HepG2 (cell line): ENCODE data around the gene TNFRSF25. TPM values are rescaled to one million over a fixed set of nuclear protein-coding genes. Genes with fewer than 3 reads are reported as not detected.
A peak's percentile ranks its signal among the peaks of the same experiment; 100 is the strongest.

Source experiments
- AGO1 ChIP-seq: fragments of 200-400 bp; formaldehyde crosslinking; IDR thresholded peaks from 2 replicates; pipeline ENCODE4 v1.6.1; 2017; ENCODE audit warnings: mild to moderate bottlenecking, low read depth, low read length, moderate library complexity; ENCODE audit not compliant: poor library complexity, severe bottlenecking
- CBFB ChIP-seq: sonication (generic); formaldehyde crosslinking; IDR thresholded peaks from 2 replicates; pipeline ENCODE4 v1.4.0; 2020; ENCODE audit warnings: missing genetic modification reagents
- CCAR2 ChIP-seq: fragments of 200-400 bp; formaldehyde crosslinking; optimal IDR thresholded peaks from 2 replicates; pipeline ENCODE3; 2018; ENCODE audit warnings: low read depth, mild to moderate bottlenecking, low read length, moderate library complexity
- EEA1 ChIP-seq: sonication (generic); formaldehyde crosslinking; IDR thresholded peaks from 2 replicates; pipeline ENCODE4 v1.5.1; 2020; ENCODE audit warnings: mild to moderate bottlenecking, missing genetic modification reagents, borderline replicate concordance
- EHMT2 ChIP-seq: fragments of 200-600 bp; sonication (generic); IDR thresholded peaks from 2 replicates; pipeline ENCODE4 v1.7.0; 2017; ENCODE audit warnings: antibody characterized with exemption, low read depth, low read length, borderline replicate concordance
- HNRNPL ChIP-seq: fragments of 200-400 bp; formaldehyde crosslinking; IDR thresholded peaks from 2 replicates; pipeline ENCODE4 v1.6.1; 2017; ENCODE audit warnings: mild to moderate bottlenecking, low read depth, low read length
- ISX ChIP-seq: sonication (generic); formaldehyde crosslinking; conservative IDR thresholded peaks from 2 replicates; pipeline ENCODE4 v1.5.0; 2020; ENCODE audit warnings: missing genetic modification reagents
- KLF9 ChIP-seq: IDR thresholded peaks from 2 replicates; pipeline ENCODE4 v1.6.1; 2016; ENCODE audit warnings: low read depth
- REPIN1 ChIP-seq: sonication (generic); formaldehyde crosslinking; IDR thresholded peaks from 2 replicates; pipeline ENCODE4 v1.8.0; 2022; ENCODE audit warnings: missing genetic modification reagents, low read depth, mild to moderate bottlenecking, borderline replicate concordance
- SRSF4 ChIP-seq: fragments of 200-400 bp; formaldehyde crosslinking; IDR thresholded peaks from one replicate; pipeline ENCODE4 v1.6.1; 2018; ENCODE audit warnings: mild to moderate bottlenecking, low read depth, low read length, moderate library complexity; ENCODE audit not compliant: poor library complexity, severe bottlenecking
- TARDBP ChIP-seq: sonication (generic); formaldehyde crosslinking; IDR thresholded peaks from 2 replicates; pipeline ENCODE4 v1.8.0; 2022; ENCODE audit warnings: mild to moderate bottlenecking, missing genetic modification reagents
- U2AF1 ChIP-seq: fragments of 200-400 bp; formaldehyde crosslinking; optimal IDR thresholded peaks from 2 replicates; pipeline ENCODE3; 2017; ENCODE audit warnings: mild to moderate bottlenecking, low read depth, low read length
- ZFP36L1 ChIP-seq: sonication (generic); formaldehyde crosslinking; IDR thresholded peaks from 2 replicates; pipeline ENCODE4 v1.8.0; 2022; ENCODE audit warnings: mild to moderate bottlenecking, missing genetic modification reagents, moderate library complexity
- ZNF12 ChIP-seq: sonication (generic); formaldehyde crosslinking; IDR thresholded peaks from 2 replicates; pipeline ENCODE4 v1.5.0; 2020; ENCODE audit warnings: missing genetic modification reagents
- polyA plus RNA-seq, 8 experiments: library from polyadenylated mRNA; depleted of rRNA in 3 of 8; stranded (reverse) in 7 of 8; unstranded in 1 of 8; fragments of >200 nt; fragmentation: Illumina TruSeq in 4 of 8; extraction: Trizol in 4 of 8; gene quantifications; 2 replicates each; pipeline versions ENCODE4 v1.2.1 to v1.2.3, GENCODE V29; 2011 to 2016; ENCODE audit warnings: low read depth in 4 of 8, missing spikeins in 1 of 8, mixed read lengths in 1 of 8; ENCODE audit not compliant: insufficient read depth in 1 of 8
- total RNA-seq, 5 experiments: library from RNA; depleted of rRNA; stranded (reverse); fragments of >200 nt; fragmentation: Illumina TruSeq; extraction: Trizol; gene quantifications; 2 replicates each; pipeline ENCODE4 v1.2.3, GENCODE V29; 2016; ENCODE audit warnings: low read depth in 1 of 5
- TF ChIP-seq, protein P1 (sequence below): sonication (generic); formaldehyde crosslinking; IDR thresholded peaks from 2 replicates; pipeline ENCODE4 v1.5.1; 2020; ENCODE audit warnings: mild to moderate bottlenecking, missing genetic modification reagents, borderline replicate concordance
- TF ChIP-seq, protein P2 (sequence below): sonication (generic); formaldehyde crosslinking; conservative IDR thresholded peaks from 2 replicates; pipeline ENCODE4 v1.8.0; 2022; ENCODE audit warnings: mild to moderate bottlenecking, moderate library complexity, missing genetic modification reagents
- TF ChIP-seq, protein P3 (sequence below): sonication (generic); formaldehyde crosslinking; IDR thresholded peaks from 2 replicates; pipeline ENCODE4 v1.5.0; 2020; ENCODE audit warnings: missing genetic modification reagents, mild to moderate bottlenecking, borderline replicate concordance
- TF ChIP-seq, protein P4 (sequence below): sonication (generic); formaldehyde crosslinking; IDR thresholded peaks from 2 replicates; pipeline ENCODE4 v1.4.0; 2020; ENCODE audit warnings: missing genetic modification reagents

The TNFRSF25 gene
- total and polyA plus RNA-seq, 2 of the 13 experiments (the other 11 are each of a cell fraction or from before 2014, with no cell fraction given): 1.4 to 1.5 TPM

DNA sequence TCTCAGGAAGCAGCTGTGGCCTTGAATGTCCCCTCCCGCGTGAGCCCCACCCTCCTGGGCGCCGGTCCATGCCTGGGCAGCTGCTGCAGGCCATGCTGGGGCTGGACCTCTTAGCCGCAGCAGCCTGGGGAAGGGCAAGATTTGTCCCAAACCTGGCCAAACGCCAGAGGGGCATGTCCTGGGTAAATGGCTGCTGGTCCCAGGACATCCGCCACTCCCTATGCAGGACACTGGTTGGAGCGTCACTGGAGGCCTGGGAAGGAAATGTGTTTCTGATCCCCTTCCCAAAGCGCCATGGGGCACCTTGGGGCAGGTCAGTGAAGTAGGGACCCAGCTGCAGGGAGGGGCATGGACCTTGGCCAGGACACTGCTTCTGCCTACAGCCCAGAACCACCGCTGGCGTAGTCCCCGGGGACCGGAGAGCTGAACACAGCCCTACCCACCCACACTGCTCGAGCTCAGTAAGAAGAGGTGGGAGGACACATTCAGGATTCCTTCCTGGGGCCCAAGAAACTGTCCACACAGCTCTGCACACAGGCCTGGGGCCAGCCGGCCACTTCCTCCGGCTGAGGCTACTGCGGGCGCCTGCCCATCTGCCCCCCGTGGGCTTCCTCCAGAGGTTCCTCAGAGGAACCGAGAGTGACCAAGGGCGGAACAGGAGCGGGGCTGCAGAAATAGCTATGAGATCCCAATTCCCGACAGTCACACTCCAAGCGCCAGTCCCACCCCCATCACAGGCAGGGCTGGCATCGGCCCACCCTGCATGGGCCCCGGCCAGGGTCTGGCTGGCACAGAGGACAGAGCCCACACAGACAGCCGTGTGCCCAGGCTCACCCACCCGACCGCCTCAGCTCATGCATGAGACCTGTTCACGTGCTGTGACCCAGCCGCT, 36.3 kb upstream of the TNFRSF25 start (continued):
- TF ChIP-seq CCAR2 (no peak), EHMT2 (no peak), EEA1 (no peak), U2AF1 (no peak), TARDBP (CRISPR knock-in tag) (no peak), ZFP36L1 (no peak), ZNF12 (CRISPR knock-in tag) (peak; percentile 88), AGO1 (no peak), CBFB (CRISPR knock-in tag) (no peak), SRSF4 (no peak), HNRNPL (0 out of 2 replicates have a peak, but pooled peaks have one; percentile 22), KLF9 (CRISPR knock-in tag) (no peak), ISX (CRISPR knock-in tag) (no peak), REPIN1 (CRISPR knock-in tag) (no peak)
- TF ChIP-seq, protein P1, sequence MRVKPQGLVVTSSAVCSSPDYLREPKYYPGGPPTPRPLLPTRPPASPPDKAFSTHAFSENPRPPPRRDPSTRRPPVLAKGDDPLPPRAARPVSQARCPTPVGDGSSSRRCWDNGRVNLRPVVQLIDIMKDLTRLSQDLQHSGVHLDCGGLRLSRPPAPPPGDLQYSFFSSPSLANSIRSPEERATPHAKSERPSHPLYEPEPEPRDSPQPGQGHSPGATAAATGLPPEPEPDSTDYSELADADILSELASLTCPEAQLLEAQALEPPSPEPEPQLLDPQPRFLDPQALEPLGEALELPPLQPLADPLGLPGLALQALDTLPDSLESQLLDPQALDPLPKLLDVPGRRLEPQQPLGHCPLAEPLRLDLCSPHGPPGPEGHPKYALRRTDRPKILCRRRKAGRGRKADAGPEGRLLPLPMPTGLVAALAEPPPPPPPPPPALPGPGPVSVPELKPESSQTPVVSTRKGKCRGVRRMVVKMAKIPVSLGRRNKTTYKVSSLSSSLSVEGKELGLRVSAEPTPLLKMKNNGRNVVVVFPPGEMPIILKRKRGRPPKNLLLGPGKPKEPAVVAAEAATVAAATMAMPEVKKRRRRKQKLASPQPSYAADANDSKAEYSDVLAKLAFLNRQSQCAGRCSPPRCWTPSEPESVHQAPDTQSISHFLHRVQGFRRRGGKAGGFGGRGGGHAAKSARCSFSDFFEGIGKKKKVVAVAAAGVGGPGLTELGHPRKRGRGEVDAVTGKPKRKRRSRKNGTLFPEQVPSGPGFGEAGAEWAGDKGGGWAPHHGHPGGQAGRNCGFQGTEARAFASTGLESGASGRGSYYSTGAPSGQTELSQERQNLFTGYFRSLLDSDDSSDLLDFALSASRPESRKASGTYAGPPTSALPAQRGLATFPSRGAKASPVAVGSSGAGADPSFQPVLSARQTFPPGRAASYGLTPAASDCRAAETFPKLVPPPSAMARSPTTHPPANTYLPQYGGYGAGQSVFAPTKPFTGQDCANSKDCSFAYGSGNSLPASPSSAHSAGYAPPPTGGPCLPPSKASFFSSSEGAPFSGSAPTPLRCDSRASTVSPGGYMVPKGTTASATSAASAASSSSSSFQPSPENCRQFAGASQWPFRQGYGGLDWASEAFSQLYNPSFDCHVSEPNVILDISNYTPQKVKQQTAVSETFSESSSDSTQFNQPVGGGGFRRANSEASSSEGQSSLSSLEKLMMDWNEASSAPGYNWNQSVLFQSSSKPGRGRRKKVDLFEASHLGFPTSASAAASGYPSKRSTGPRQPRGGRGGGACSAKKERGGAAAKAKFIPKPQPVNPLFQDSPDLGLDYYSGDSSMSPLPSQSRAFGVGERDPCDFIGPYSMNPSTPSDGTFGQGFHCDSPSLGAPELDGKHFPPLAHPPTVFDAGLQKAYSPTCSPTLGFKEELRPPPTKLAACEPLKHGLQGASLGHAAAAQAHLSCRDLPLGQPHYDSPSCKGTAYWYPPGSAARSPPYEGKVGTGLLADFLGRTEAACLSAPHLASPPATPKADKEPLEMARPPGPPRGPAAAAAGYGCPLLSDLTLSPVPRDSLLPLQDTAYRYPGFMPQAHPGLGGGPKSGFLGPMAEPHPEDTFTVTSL: no peak
- TF ChIP-seq, protein P2, sequence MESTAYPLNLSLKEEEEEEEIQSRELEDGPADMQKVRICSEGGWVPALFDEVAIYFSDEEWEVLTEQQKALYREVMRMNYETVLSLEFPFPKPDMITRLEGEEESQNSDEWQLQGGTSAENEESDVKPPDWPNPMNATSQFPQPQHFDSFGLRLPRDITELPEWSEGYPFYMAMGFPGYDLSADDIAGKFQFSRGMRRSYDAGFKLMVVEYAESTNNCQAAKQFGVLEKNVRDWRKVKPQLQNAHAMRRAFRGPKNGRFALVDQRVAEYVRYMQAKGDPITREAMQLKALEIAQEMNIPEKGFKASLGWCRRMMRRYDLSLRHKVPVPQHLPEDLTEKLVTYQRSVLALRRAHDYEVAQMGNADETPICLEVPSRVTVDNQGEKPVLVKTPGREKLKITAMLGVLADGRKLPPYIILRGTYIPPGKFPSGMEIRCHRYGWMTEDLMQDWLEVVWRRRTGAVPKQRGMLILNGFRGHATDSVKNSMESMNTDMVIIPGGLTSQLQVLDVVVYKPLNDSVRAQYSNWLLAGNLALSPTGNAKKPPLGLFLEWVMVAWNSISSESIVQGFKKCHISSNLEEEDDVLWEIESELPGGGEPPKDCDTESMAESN (CRISPR knock-in tag): no peak
- TF ChIP-seq, protein P3, sequence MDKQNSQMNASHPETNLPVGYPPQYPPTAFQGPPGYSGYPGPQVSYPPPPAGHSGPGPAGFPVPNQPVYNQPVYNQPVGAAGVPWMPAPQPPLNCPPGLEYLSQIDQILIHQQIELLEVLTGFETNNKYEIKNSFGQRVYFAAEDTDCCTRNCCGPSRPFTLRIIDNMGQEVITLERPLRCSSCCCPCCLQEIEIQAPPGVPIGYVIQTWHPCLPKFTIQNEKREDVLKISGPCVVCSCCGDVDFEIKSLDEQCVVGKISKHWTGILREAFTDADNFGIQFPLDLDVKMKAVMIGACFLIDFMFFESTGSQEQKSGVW (CRISPR knock-in tag): no peak
- TF ChIP-seq, protein P4, sequence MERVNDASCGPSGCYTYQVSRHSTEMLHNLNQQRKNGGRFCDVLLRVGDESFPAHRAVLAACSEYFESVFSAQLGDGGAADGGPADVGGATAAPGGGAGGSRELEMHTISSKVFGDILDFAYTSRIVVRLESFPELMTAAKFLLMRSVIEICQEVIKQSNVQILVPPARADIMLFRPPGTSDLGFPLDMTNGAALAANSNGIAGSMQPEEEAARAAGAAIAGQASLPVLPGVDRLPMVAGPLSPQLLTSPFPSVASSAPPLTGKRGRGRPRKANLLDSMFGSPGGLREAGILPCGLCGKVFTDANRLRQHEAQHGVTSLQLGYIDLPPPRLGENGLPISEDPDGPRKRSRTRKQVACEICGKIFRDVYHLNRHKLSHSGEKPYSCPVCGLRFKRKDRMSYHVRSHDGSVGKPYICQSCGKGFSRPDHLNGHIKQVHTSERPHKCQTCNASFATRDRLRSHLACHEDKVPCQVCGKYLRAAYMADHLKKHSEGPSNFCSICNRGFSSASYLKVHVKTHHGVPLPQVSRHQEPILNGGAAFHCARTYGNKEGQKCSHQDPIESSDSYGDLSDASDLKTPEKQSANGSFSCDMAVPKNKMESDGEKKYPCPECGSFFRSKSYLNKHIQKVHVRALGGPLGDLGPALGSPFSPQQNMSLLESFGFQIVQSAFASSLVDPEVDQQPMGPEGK: peak; percentile 70; the same call in 1 of the 2 replicates
